Panc1 (cell line): ENCODE measurements around the gene JDP2.

ENCODE experiments used
- CTCF ChIP-seq: fragments of 450-650 bp; IDR thresholded peaks from 2 replicates; pipeline ENCODE4 v1.5.1; 2017; ENCODE audit warnings: mild to moderate bottlenecking
- POLR2AphosphoS5 ChIP-seq: IDR thresholded peaks from 2 replicates; pipeline ENCODE4 v1.6.1; 2012; ENCODE audit warnings: mild to moderate bottlenecking, low read depth, low read length, moderate library complexity
- SIN3A ChIP-seq: IDR thresholded peaks from 2 replicates; pipeline ENCODE4 v1.6.1; 2012; ENCODE audit warnings: low read depth, mild to moderate bottlenecking, low read length, moderate library complexity, borderline replicate concordance; ENCODE audit not compliant: insufficient read depth

GRCh38 chr14:75457648-75458165, 29.9 kb downstream of the JDP2 start:
- no peak for TF ChIP-seq CTCF
- TF ChIP-seq POLR2AphosphoS5, result no peak
- no peak for TF ChIP-seq SIN3A
